MM.1S (cell line): ENCODE data around the gene MUC4.
A peak's percentile ranks its signal among the peaks of the same experiment; 100 is the strongest.

ENCODE experiments used
- DNase-seq: peaks from one replicate; pipeline ENCODE4 v3.0.0-alpha.2; 2015
- H2AFZ ChIP-seq: fragments of 300-600 bp; sonication (generic); 2 replicates; pipeline ENCODE4 v1.6.0; 2016; ENCODE audit warnings: antibody characterized with exemption, low read length
- H3F3A ChIP-seq: fragments of 300-600 bp; sonication (generic); 2 replicates; pipeline ENCODE4 v1.6.1; 2016; ENCODE audit warnings: mild to moderate bottlenecking, antibody characterized with exemption, low read length, moderate library complexity, mixed read lengths; ENCODE audit not compliant: insufficient read depth
- H3K27ac ChIP-seq: fragments of 300-600 bp; sonication (generic); 2 replicates; pipeline ENCODE4 v1.5.1; 2016; ENCODE audit warnings: mild to moderate bottlenecking, low read length
- H3K27me3 ChIP-seq: fragments of 300-600 bp; sonication (generic); replicated peaks from 2 replicates; pipeline ENCODE4 v1.6.0; 2016; ENCODE audit warnings: low read length; ENCODE audit not compliant: insufficient read depth
- H3K36me3 ChIP-seq: fragments of 300-600 bp; sonication (generic); replicated peaks from 2 replicates; pipeline ENCODE4 v1.6.1; 2016; ENCODE audit warnings: mild to moderate bottlenecking, low read length, mixed read lengths; ENCODE audit not compliant: insufficient read depth
- H3K4me1 ChIP-seq: fragments of 300-600 bp; sonication (generic); 2 replicates; pipeline ENCODE4 v1.6.1; 2016; ENCODE audit warnings: low read length, mixed read lengths
- H3K4me2 ChIP-seq: fragments of 300-600 bp; sonication (generic); 2 replicates; pipeline ENCODE4 v1.6.0; 2016; ENCODE audit warnings: low read depth, low read length
- H3K4me3 ChIP-seq: fragments of 300-600 bp; sonication (generic); 2 replicates; pipeline ENCODE4 v1.5.1; 2016; ENCODE audit warnings: low read length, mixed read lengths
- H3K79me2 ChIP-seq: fragments of 300-600 bp; sonication (generic); 2 replicates; pipeline ENCODE4 v1.6.1; 2016; ENCODE audit warnings: mixed run types, low read length, mixed read lengths
- H3K9ac ChIP-seq: fragments of 300-600 bp; sonication (generic); 2 replicates; pipeline ENCODE4 v1.6.1; 2016; ENCODE audit warnings: low read length, mixed read lengths
- H3K9me2 ChIP-seq: fragments of 300-600 bp; sonication (generic); replicated peaks from 2 replicates; pipeline ENCODE4 v1.6.1; 2016; ENCODE audit warnings: mild to moderate bottlenecking, low read length, mixed read lengths; ENCODE audit not compliant: insufficient read depth
- H3K9me3 ChIP-seq: fragments of 300-600 bp; sonication (generic); replicated peaks from 2 replicates; pipeline ENCODE4 v1.6.1; 2016; ENCODE audit warnings: mild to moderate bottlenecking, low read length, mixed read lengths; ENCODE audit not compliant: insufficient read depth
- H4K20me1 ChIP-seq: fragments of 300-600 bp; sonication (generic); 2 replicates; pipeline ENCODE4 v1.6.1; 2016; ENCODE audit warnings: mild to moderate bottlenecking, low read length, moderate library complexity, mixed read lengths; ENCODE audit not compliant: insufficient read depth
- CTCF ChIP-seq: fragments of 300-600 bp; sonication (generic); IDR thresholded peaks from 2 replicates; pipeline ENCODE4 v1.5.1; 2016; ENCODE audit warnings: antibody characterized with exemption, low read length, mixed read lengths
- EZH2 ChIP-seq: fragments of 300-600 bp; sonication (generic); optimal IDR thresholded peaks from 2 replicates; pipeline ENCODE3; 2017; ENCODE audit warnings: low read depth, mild to moderate bottlenecking, antibody characterized with exemption, low read length, mixed read lengths
- EZH2phosphoT487 ChIP-seq: fragments of 300-600 bp; sonication (generic); IDR thresholded peaks from 2 replicates; pipeline ENCODE4 v1.6.1; 2018; ENCODE audit warnings: antibody characterized with exemption, low read length

Gene MUC4

DNA sequence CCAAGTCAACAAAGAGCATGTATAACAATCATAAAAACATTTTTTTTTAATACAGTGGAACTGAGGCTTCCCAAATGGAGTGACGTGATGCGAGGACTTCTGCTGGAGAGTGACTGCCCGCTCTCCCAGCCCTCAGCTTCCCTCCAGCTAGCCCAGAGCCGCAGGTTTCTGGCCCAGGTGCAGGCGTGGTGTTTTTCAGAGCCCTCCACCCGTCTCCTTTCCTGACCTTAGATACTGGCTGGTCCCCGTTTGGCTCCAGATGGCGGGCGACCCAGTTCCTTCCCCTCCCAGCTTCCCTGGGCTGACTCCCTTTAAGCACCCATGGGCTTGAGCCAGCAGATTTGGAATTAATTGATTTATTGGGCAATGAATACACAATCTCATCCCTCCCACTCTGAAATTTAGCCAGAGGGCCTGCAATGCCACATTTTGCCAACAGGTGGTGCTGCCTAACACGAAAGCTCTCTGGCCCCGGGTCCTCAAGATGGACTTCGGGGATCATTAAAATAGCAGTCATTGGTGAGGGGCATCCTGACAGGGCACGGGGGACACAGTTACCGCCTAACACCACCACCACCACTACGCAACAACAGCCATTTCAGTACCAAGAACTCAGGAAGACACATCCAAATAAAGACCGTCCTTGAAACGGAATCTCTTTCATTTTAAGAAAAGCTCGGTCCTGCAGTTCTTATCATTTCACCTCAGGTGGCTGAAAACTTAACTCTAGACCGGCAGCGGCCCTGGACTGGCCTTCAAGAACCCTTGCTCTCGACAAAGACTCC is 47.5 kb upstream of the MUC4 start:
- no peaks in the 10 kb centered on the region for H3K36me3 ChIP-seq
- H2AFZ ChIP-seq: peak overlapping the region; percentile 70
- no peaks in the 10 kb centered on the region for H3K79me2 ChIP-seq
- no peak overlapping the region for H3K27ac ChIP-seq
- TF ChIP-seq EZH2phosphoT487 (no peak), CTCF (peak; percentile 99), EZH2 (no peak)
- peak overlapping the region; percentile 3; the same call in 1 of the 2 replicates for H3K9ac ChIP-seq
- H3K4me3 ChIP-seq: peak overlapping the region; percentile 51
- no peaks in the 10 kb centered on the region for H3K9me3 ChIP-seq
- no peaks in the 10 kb centered on the region for H3K27me3 ChIP-seq
- H3K4me2 ChIP-seq: peak overlapping the region; percentile 77
- H3F3A ChIP-seq: no peaks in the 10 kb centered on the region; the same call in 1 of the 2 replicates
- DNase-seq: peak; percentile 76
- H3K9me2 ChIP-seq: no peaks in the 10 kb centered on the region
- no peaks in the 10 kb centered on the region for H4K20me1 ChIP-seq
- no peaks in the 10 kb centered on the region for H3K4me1 ChIP-seq

- H3K4me3 ChIP-seq: no peak overlapping the region
- H4K20me1 ChIP-seq: no peaks in the 10 kb centered on the region
- TF ChIP-seq EZH2 (no peak), EZH2phosphoT487 (no peak), CTCF (no peak)
- no peaks in the 10 kb centered on the region for H3F3A ChIP-seq
- no peaks in the 10 kb centered on the region for H3K27me3 ChIP-seq
- no peak overlapping the region for H3K9ac ChIP-seq
- no peaks in the 10 kb centered on the region for H3K36me3 ChIP-seq
- H3K4me2 ChIP-seq: no peak overlapping the region
- H3K9me3 ChIP-seq: no peaks in the 10 kb centered on the region
- H2AFZ ChIP-seq: no peak overlapping the region
- H3K79me2 ChIP-seq: no peaks in the 10 kb centered on the region
- H3K9me2 ChIP-seq: no peaks in the 10 kb centered on the region
- no peak for DNase-seq
- H3K27ac ChIP-seq: no peak overlapping the region
- H3K4me1 ChIP-seq: no peaks in the 10 kb centered on the region
Measured at GRCh38 chr3:195856410-195857084, 44.8 kb upstream of the MUC4 start.

DNA sequence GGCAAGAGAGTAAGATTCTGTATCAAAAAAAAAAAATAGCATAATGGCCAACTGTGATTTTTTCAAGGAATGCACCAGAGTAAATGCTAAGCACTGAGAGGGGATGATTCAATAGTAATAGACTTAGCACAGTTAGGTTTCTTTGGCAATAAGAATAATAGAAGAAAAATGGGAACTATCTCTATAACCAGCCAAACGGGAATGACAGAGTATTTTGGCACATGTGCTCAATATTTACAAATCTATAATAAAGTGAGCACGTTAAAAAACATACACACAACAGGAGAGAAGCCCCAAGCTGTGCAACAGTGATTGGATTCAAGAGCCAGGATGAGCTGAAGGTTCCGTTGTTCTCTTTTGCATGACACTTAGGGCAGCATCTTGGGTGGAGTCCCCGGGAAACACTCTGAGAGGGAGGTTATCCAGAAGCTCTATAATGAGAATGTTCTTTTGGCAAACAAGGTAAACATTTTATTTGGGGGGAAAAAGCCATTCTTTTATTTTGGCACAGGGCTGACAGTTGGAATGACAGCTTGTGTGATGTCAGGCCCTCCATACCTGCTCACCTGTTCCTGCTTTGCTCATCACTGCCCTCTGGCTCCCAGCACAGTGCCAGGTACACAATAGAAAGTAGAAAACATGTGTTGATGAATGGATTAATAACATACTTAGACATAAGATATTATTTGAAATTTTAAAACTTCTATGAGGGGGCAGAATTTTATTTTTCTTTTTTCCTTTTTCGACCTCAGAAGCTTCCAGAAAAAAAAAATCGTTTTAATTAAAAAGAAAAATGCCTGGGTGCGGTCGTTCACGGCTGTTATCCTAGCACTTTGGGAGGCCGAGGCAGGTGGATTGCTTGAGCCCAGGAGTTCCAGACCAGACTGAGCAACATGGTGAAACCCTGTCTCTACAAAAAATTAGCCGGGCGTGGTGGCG is 44.0 kb upstream of the MUC4 start:
- H3F3A ChIP-seq: no peaks in the 10 kb centered on the region
- no peaks in the 10 kb centered on the region for H3K36me3 ChIP-seq
- no peaks in the 10 kb centered on the region for H3K27me3 ChIP-seq
- no peak overlapping the region for H3K9ac ChIP-seq
- H3K27ac ChIP-seq: no peak overlapping the region
- H3K4me3 ChIP-seq: no peak overlapping the region
- no peaks in the 10 kb centered on the region for H3K79me2 ChIP-seq
- no peaks in the 10 kb centered on the region for H4K20me1 ChIP-seq
- H3K9me3 ChIP-seq: no peaks in the 10 kb centered on the region
- no peak overlapping the region for H3K4me2 ChIP-seq
- no peaks in the 10 kb centered on the region for H3K4me1 ChIP-seq
- H3K9me2 ChIP-seq: no peaks in the 10 kb centered on the region
- no peak for DNase-seq
- no peak overlapping the region for H2AFZ ChIP-seq
- no peak for TF ChIP-seq EZH2phosphoT487
- peak; percentile 47 for TF ChIP-seq CTCF
- no peak for TF ChIP-seq EZH2
